B cell (primary cell): ENCODE results near the gene TSGA10.

Experiments
- CTCF ChIP-seq: fragments of 200-600 bp; IDR thresholded peaks from one replicate; pipeline ENCODE4 v1.8.0; 2022; ENCODE audit warnings: antibody characterized with exemption, mild to moderate bottlenecking
- EZH2 ChIP-seq: IDR thresholded peaks from 2 replicates; pipeline ENCODE4 v1.6.1; 2012; ENCODE audit warnings: borderline replicate concordance, low read depth, mild to moderate bottlenecking, moderate library complexity, low read length; ENCODE audit not compliant: insufficient read depth, poor library complexity, severe bottlenecking

DNA sequence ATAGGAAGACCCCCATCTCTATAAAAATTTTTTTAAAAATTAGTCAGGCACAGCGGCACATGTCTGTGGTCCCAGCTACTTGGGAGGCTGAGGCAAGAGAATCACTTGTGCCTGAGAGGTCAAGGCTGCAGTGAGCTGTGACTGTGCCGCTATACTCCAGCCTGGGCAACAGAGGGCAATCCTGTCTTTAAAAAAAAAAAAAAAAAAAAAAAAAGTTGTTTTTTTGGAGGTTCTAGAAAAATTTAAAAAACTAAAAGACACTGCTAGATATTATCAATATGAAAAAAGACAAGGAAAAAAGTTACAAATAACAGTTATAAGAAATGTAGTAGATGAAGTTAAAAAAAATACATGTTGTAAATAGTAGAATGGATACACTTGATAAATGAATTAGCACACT lies 69.3 kb downstream of the TSGA10 start:
- TF ChIP-seq CTCF: peak; percentile 46
- TF ChIP-seq EZH2: no peak
